ENCODE data around the gene CDR2L. TPM values are rescaled to one million over a fixed set of nuclear protein-coding genes. Genes with fewer than 3 reads are reported as not detected.

The CDR2L gene
- polyA plus RNA-seq, 2 of the 4 experiments (the other 2 are of a cell fraction), result 18.5 to 34.0 TPM

DNA sequence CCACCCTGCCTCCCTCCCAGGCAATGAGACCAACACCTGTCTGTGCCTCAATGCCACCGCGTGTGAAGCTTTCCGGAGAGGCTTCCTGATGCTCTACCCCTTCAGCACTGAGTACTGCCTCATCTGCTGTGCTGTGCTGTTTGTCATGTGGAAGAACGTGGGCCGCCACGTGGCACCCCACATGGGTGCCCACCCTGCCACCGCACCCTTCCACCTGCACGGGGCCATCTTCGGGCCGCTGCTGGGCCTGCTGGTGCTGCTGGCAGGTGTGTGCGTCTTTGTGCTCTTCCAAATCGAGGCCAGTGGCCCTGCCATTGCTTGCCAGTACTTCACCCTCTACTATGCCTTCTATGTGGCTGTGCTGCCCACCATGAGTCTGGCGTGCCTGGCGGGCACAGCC, 40.8 kb upstream of the CDR2L start:
- Histone ChIP-seq H3K4me2 (no peak overlapping the region), H3K27ac (no peak overlapping the region), H3K9me3 (no peaks in the 10 kb centered on the region), H3K4me1 (peaks cover 24% of the 10 kb centered on the region), H3K4me3 (no peak overlapping the region)
- DNase-seq (ENCODE audit: low read depth in 1 of 2, low spot score in 1 of 2) (no peak), ATAC-seq (no peak), FAIRE-seq (no peak)
- TF ChIP-seq NR3C1 (IDR thresholded peaks at IDR 0.05), result no peak
- no peak for TF ChIP-seq MAFK (IDR thresholded peaks at IDR 0.05; ENCODE audit: partially characterized antibody)
- no peak for TF ChIP-seq RAD21 (conservative IDR thresholded peaks at IDR 0.05 in 1 of 2, IDR thresholded peaks at IDR 0.05 in 1 of 2)
- no peak for TF ChIP-seq CBX8 (IDR thresholded peaks at IDR 0.05)
- TF ChIP-seq TP53 (CRISPR knock-in tag; IDR thresholded peaks at IDR 0.05), result no peak
- no peak for TF ChIP-seq HOXA7 (CRISPR knock-in tag; IDR thresholded peaks at IDR 0.05)
- no peak for TF ChIP-seq HOXB5 (CRISPR knock-in tag; IDR thresholded peaks at IDR 0.05)
- no peak for TF ChIP-seq POLR2AphosphoS2 (conservative IDR thresholded peaks at IDR 0.05; ENCODE audit: low read length)
- no peak for TF ChIP-seq KDM1A (IDR thresholded peaks at IDR 0.05; ENCODE audit: low read depth)
- TF ChIP-seq TFCP2L1 (CRISPR knock-in tag; IDR thresholded peaks at IDR 0.05), result no peak
- POLR2A ChIA-PET, result no interaction called here
- CTCF ChIA-PET, result interaction anchor here (0.9 to 42.3 kb wide), 3 partner anchors 11 to 43 kb away, joined by 3 to 1448 read pairs (median 1448); partner anchors contain the start of genes HID1, OTOP2, OTOP3 and USH1G
- WGBS (ENCODE audit: missing lambda C conversion rate), result 88% methylated on average over 14 of the region's 14 CpGs

DNA sequence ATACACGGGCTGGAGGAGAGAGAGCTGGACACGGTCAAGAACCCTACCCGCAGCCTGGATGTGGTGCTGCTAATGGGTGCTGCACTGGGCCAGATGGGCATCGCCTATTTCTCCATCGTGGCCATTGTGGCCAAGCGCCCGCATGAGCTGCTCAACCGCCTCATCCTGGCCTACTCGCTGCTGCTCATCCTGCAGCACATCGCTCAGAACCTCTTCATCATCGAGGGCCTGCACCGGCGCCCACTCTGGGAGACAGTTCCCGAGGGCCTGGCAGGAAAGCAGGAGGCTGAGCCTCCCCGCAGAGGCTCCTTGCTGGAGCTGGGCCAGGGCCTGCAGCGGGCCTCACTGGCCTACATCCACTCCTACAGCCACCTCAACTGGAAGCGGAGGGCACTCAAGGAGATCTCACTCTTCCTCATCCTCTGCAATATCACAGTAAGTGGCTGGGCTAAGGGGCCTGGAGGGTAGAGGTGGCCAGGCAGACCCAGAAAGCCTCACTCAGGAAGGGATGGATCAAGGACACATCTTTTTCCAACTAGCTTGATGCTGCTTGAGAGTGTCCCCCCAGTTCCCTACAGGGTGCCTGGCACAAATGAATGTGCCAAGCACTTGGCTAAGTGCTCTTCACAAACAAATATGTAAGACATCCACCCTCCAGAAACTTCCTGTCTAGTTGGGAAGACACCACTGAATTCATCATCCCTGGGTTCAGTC, 40.2 kb upstream of the CDR2L start:
- ATAC-seq, result no peak
- H3K27ac ChIP-seq, result no peak overlapping the region
- peaks cover 24% of the 10 kb centered on the region for H3K4me1 ChIP-seq
- CTCF ChIA-PET, result interaction anchor here (0.9 to 42.3 kb wide), 3 partner anchors 10 to 42 kb away, joined by 3 to 1448 read pairs (median 1448); partner anchors contain the start of genes HID1, OTOP2, OTOP3 and USH1G
- H3K9me3 ChIP-seq, result no peaks in the 10 kb centered on the region
- DNase-seq (ENCODE audit: low read depth in 1 of 2, low spot score in 1 of 2), result no peak
- no peak for TF ChIP-seq EHF (CRISPR knock-in tag; IDR thresholded peaks at IDR 0.05)
- TF ChIP-seq CBX8 (IDR thresholded peaks at IDR 0.05), result no peak
- no peak for TF ChIP-seq EP300 (IDR thresholded peaks at IDR 0.05)
- TF ChIP-seq JUN (IDR thresholded peaks at IDR 0.05), result no peak
- no peak for TF ChIP-seq ZSCAN20 (CRISPR knock-in tag; IDR thresholded peaks at IDR 0.05)
- no peak for TF ChIP-seq TP53 (CRISPR knock-in tag; IDR thresholded peaks at IDR 0.05)
- TF ChIP-seq HOXB13 (CRISPR knock-in tag; IDR thresholded peaks at IDR 0.05; ENCODE audit: low read depth), result no peak
- no peak for TF ChIP-seq RCOR1 (IDR thresholded peaks at IDR 0.05; ENCODE audit: low read depth, low read length)
- FAIRE-seq, result no peak
- no peak overlapping the region for H3K4me2 ChIP-seq
- H3K4me3 ChIP-seq, result no peak overlapping the region
- 90% methylated on average over 17 of the region's 17 CpGs for WGBS (ENCODE audit: missing lambda C conversion rate)
- POLR2A ChIA-PET, result no interaction called here

DNA sequence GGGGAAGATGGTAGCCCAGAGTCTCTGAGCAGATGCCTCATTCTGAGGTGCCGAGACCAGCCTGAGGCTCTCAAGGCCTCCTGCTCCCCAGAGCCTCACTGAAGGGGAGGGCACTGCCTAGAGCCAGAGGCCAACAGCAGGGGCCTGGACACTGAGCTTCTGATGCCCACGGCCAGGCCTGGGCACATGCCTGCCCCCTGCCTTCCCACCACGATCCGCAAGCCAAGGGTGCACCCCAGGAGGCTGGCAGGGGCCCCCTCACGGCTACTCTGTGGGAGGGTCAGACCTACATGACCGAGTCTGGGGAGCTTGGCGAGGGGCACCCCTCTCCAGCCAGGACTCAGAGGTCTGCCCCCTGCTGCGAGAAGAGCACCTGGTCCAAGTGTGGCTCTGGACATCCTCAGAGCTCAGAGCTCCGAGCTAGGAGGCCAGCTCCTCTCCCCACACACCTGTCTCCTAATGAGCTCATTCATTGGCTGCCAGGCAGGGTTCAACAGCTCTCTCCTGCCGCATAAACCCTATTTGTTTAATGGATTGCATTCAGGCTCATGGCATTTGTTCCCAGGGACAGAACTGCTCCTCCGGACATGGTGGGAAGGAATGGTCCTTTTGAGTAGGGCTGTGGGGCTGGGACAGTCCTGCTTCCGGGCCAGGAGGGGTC, 37.8 kb upstream of the CDR2L start:
- 53% methylated on average over 10 of the region's 12 CpGs for WGBS (ENCODE audit: missing lambda C conversion rate)
- no peaks in the 10 kb centered on the region for H3K9me3 ChIP-seq
- DNase-seq (ENCODE audit: low read depth in 1 of 2, low spot score in 1 of 2) (no peak), ATAC-seq (peak; percentile 14 to 17; a peak in 4 of 6 replicates), FAIRE-seq (no peak)
- peaks cover 28% of the 10 kb centered on the region for H3K4me1 ChIP-seq
- TF ChIP-seq, protein P1, sequence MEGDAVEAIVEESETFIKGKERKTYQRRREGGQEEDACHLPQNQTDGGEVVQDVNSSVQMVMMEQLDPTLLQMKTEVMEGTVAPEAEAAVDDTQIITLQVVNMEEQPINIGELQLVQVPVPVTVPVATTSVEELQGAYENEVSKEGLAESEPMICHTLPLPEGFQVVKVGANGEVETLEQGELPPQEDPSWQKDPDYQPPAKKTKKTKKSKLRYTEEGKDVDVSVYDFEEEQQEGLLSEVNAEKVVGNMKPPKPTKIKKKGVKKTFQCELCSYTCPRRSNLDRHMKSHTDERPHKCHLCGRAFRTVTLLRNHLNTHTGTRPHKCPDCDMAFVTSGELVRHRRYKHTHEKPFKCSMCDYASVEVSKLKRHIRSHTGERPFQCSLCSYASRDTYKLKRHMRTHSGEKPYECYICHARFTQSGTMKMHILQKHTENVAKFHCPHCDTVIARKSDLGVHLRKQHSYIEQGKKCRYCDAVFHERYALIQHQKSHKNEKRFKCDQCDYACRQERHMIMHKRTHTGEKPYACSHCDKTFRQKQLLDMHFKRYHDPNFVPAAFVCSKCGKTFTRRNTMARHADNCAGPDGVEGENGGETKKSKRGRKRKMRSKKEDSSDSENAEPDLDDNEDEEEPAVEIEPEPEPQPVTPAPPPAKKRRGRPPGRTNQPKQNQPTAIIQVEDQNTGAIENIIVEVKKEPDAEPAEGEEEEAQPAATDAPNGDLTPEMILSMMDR (IDR thresholded peaks at IDR 0.05), result no peak
- TF ChIP-seq HDAC2 (IDR thresholded peaks at IDR 0.05) (no peak), FOSB (CRISPR knock-in tag; IDR thresholded peaks at IDR 0.05) (no peak), POLR2AphosphoS2 (conservative IDR thresholded peaks at IDR 0.05; ENCODE audit: low read length) (no peak), FOSL2 (IDR thresholded peaks at IDR 0.05) (no peak), FOSL2 (CRISPR knock-in tag; IDR thresholded peaks at IDR 0.05) (no peak), PHF8 (IDR thresholded peaks at IDR 0.05; ENCODE audit: borderline replicate concordance, low read depth) (no peak), CHD2 (IDR thresholded peaks at IDR 0.05; ENCODE audit: low read length, partially characterized antibody) (no peak), FOXS1 (CRISPR knock-in tag; IDR thresholded peaks at IDR 0.05) (no peak), BHLHE40 (IDR thresholded peaks at IDR 0.05; ENCODE audit: low read depth, low read length) (no peak), ZFP36 (IDR thresholded peaks at IDR 0.05; ENCODE audit: borderline replicate concordance, partially characterized antibody) (no peak), HEYL (CRISPR knock-in tag; IDR thresholded peaks at IDR 0.05) (no peak)
- TF ChIP-seq, protein P2, sequence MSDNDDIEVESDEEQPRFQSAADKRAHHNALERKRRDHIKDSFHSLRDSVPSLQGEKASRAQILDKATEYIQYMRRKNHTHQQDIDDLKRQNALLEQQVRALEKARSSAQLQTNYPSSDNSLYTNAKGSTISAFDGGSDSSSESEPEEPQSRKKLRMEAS (IDR thresholded peaks at IDR 0.05), result no peak
- CTCF ChIA-PET, result interaction anchor here (1.0 to 42.3 kb wide), 6 partner anchors 8 to 182 kb away, joined by 3 to 1448 read pairs (median 7); partner anchors contain the start of genes HID1, MRPL58, NT5C and OTOP2
- no peak overlapping the region for H3K4me2 ChIP-seq
- POLR2A ChIA-PET, result interaction anchor here (1.1 to 1.2 kb wide), 2 partner anchors 8 to 76 kb away, joined by 3 to 4 read pairs; no protein-coding TSS in a partner anchor
- H3K4me3 ChIP-seq, result no peak overlapping the region
- no peak overlapping the region for H3K27ac ChIP-seq

All from A549 (cell line).